GM19193 (cell line): Measurements from ENCODE around the gene DEFB110.

Source experiments
- POLR2A ChIP-seq: IDR thresholded peaks from 4 replicates; pipeline ENCODE4 v1.6.1; 2011; ENCODE audit not compliant: insufficient read depth, insufficient read length; ENCODE audit errors: extremely low read depth

The DEFB110 gene

DNA sequence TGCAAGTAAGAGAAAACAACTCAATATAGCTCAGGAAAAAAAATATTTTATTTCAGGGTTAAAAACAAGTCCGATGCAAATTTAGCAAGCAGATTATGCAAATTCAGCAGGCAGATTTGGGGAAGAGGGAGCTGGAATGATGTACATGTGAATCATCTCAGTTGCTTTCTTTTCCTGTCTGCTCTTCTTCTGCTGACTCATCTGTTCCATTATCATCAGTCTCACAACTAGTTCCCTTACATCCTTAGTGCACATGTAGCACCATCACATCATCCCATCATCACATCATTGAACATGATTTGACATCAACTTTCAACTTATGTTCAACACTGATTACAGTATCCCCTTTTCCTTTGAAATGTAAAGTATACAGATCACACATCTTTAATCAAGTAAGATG is 40.9 kb downstream of the DEFB110 start:
- no peak for TF ChIP-seq POLR2A

DNA sequence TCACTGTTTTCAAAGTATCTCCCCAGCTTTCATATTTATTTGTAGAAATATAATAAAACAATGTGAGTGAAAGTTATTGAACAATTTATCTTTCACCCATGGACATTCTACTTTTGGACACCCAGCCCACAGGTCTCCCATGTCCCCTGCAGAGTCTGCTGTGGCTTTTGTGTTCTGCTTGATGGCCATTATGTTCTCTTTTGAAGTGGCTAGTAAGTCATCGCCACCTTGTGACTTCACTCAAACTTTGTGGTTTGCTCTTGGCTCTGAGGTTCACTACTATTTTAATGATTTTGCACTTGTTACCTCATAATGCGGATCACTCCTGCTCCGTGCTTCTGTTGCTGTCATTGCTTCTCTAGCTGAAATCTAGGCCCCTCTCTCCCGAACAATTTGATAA is 42.2 kb downstream of the DEFB110 start:
- TF ChIP-seq POLR2A: no peak

DNA sequence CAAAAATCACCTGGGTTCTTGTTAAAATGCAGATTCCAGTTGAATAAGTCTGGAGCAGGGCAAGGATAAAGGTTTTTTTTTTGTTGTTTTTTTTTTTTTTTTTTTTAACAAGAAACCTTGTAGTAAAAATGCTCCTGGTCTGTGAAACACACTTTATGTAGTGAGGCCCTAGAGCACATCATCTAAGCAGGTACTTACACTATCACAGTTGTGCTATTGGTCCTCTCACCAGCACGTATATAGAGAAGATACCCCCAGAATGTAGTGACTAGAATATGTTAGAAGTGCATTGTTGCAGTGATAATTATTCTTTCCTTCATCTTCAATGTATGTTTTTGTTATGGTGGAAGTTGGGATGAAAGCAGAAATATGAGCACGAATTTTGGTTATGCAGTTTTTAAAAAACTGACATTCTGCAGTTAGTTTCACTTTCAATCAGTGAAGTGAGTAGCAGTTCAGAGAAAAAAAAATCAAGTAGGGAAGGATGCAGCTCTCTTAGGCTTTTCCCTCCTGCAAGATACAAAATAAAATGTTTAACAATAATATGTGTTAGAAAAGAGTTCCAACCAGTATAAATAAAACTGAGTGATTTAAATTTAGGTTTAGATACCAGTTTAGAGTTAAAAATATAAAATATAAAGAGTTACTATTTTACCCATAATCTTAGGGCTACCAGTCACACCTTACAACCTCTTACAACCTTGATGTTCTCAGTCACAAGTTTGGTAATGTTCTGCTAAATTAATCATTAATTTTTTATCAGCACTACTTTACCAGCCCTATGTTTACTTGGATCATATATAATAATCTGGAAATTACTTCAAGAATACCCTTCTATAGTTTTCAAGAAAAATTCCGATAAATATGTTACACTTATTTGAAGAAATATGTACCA is 43.2 kb downstream of the DEFB110 start:
- TF ChIP-seq POLR2A: no peak

DNA sequence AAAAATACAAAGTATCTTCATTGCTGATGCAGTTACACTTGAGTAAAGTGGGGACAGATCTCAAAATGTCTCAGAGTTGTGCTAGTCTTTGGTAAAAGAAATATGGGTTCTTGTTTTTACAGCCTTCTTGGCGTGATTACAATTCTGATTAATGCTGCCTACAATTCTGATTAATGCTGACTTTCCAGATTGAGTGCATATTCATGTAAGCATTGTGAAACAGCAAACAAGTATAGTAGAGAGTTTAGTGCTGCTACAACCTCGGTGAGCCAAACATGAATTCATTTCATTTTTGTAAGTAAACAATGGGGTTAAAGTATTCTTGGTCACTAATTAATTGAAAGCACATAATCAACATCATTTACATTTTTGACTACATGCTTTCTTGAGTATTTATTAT is 52.2 kb downstream of the DEFB110 start, which contains the start of gene DEFB113:
Gene DEFB113 (minus strand): TSS at position 21 of the 400 bp plus-strand sequence. CDS start 0 bp downstream, at position 21.
- TF ChIP-seq POLR2A: no peak
